Inferior parietal cortex (tissue), 1 donor: ENCODE data around the gene NOL7.

Source experiments
- DNase-seq: peaks from one replicate; pipeline ENCODE4 v3.0.0-alpha.2; 2016; ENCODE audit errors: extremely low spot score

Gene NOL7

DNA sequence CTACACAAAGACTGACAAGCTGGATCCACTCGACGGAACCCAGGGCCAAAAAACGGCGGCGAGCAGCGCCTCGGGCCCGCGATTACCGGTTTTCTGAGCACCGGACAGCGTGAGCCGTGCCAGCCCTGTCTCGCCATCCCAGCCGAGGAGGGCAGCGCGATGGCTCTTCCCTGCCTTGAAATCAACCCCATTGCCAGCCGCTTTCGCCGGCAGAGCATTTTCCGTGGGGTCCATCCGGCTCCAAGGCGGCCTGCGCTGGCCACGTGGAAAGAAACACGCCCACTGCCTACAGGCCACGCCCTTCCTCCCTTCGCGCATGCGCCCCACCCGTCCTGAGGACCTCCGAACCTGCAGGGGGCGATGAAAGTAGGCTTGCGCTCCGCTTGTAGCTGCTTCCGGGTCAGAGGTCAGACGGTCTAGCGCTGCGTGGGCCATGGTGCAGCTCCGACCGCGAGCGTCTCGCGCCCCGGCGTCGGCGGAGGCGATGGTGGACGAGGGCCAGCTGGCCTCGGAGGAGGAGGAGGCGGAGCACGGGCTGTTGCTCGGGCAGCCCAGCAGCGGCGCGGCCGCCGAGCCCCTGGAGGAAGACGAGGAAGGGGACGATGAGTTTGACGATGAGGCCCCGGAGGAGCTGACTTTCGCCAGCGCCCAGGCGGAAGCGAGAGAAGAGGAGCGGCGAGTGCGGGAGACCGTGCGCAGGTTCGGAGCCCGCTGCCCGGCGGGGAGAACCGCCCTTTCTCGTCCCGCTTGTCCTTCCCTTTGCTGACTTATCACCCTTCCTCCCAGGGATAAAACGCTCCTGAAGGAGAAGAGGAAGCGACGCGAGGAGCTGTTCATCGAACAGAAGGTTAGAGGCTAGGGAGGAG, at the start of gene NOL7:
TSS of gene NOL7 (plus strand) at position 410 of the 866 bp plus-strand sequence. CDS start at position 434, 24 bp downstream.
- peak; percentile 99 for DNase-seq

DNA sequence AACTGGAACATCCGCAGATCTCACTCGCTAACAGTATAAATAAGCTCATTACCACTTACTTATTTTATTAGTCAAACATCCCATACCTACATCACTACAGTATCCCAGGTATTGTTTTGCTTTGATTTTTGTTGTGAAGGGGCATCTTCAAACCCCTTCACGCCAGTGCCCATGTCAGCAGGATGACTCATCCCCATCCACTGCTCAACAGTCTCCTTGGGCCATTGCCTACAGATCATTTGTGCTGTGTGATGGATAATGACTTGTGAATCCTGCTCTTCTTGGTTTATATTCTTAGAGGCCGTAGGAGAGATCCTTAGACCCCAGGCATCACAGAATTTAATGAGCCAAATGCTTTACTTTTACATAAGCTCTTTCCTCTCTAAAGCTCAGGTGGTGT, 49.2 kb upstream of the NOL7 start:
- DNase-seq = no peak

DNA sequence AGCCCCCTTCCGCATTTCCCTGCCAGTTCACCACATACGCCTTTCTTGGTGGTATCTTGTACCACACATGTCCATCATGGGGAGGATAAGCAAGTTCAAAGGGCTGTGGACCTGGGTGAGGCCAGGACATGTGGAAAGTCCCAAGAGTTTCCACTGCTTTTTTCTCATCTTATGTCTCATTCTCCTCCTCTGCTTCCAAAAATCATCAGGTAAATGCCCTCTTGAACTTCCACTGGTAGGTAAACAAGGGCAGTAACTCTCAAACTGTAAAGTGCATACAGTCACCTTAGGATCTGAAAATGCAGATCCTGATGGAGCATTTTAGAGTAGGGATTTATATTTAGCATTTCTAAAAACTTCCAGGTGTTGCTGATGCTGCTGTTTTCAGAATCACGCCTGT, 48.6 kb upstream of the NOL7 start:
- no peak for DNase-seq

DNA sequence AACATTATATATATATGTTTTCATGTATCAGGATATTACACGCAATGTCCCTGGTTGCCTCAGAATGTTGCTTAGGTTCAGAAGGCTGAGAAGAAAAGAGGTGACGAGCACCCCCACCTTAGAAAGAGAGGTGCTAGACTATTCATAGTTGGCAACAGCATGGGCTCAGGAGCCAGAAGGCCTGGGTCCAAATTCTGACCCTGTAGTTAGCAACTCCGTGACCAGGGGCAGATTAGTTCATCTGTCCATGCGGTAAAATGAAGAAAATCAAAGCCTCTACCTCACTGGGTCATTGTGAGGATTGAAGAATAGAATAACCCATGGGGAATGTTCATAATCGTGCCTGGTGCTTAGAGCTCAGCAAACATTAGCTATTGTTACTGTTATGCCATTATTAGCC, 46.2 kb upstream of the NOL7 start:
- DNase-seq = no peak

DNA sequence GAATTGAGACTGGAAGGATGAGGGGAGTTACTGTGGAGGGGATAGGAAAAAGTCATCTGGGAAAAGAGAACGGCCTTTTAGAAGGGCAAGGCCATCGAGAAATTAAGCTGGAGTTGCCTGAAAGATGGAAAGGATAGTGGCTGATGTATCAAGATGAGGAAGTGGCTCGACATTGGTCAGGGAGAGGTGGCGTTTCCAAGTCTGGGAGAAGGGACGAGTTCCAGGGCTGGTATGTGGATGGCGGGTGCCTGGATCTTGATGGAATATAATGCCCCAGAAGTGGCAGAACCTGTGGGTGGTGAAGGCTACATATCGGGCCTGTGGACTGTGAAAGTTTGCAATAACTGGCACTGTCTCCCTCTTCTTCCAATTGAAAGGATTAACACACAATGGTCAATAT, 42.9 kb upstream of the NOL7 start:
- no peak for DNase-seq

DNA sequence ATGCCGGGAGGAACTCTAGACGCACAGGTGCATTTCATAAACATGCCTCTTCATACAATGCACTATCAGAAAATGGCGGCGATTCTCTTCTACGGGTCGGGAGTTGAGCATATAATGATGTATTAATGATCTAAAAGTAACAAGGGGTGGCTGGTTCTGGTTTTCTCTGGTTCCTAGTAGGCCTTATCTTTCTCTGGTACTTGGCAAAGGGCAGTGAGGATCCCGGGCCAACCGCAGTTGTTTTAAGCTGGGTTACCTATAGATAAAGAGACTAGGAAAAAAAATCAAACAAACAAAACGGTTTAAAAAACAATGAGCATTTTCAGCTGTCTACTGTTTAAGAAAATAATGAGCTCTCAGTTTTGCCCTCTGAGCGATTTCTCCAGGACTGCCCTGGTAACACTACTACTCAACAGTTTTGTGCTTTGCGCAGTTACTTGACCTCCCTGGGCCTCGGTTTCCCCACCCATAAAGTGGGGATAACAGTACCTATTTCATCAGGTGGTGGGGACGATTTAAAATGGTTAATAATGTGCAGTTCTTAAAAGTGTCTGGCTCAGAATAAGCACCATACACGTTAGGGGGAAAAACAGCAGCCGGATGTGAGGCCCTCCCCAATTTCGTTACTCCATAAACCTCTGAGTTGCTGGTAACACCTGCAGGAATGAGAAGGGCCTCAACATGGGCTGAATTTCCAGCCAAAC, 42.0 kb upstream of the NOL7 start:
- DNase-seq = no peak

DNA sequence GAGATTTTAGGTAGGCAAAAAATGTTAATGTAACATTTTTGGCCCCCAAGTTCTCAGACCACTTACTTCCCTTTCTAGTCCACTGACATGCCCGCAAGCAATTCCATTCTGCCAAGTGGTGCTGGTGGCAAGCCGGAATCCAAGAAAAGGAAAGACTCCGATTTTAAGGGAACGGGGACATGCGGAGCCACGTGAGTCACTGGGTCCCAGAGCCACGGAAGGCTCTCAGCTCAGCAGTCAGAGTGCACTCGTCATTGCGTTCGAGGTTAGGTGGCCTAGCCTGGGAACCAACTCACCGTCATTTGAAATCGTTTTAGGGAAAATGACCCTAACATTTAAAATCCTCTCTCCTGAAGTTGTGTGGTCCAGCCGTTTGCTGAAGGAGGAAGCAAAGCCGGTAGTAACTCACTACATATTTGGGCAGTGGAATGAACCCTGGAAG, 41.4 kb upstream of the NOL7 start:
- DNase-seq = peak; percentile 37

DNA sequence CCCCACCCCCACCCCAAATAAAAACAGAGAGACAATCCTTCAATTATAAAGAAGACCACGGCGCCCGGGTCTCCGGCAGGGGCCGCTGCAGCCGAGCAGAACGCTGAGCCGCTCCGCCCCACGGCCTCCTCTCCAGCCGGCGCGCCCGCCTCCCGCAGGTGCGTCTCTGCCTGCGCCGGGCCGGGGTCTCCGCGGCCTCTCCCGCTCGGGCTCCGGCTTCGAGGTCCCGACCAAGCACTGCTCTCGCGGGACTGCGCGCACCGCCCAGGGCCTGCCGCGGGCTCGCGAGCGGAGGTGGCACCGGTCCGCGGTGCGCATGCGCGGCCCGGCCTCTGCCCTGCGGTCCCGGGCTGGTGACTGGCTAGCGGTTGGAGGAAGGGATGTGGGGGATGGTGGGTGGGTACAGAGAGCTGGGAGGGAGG, 41.0 kb upstream of the NOL7 start:
- DNase-seq = peak; percentile 81

DNA sequence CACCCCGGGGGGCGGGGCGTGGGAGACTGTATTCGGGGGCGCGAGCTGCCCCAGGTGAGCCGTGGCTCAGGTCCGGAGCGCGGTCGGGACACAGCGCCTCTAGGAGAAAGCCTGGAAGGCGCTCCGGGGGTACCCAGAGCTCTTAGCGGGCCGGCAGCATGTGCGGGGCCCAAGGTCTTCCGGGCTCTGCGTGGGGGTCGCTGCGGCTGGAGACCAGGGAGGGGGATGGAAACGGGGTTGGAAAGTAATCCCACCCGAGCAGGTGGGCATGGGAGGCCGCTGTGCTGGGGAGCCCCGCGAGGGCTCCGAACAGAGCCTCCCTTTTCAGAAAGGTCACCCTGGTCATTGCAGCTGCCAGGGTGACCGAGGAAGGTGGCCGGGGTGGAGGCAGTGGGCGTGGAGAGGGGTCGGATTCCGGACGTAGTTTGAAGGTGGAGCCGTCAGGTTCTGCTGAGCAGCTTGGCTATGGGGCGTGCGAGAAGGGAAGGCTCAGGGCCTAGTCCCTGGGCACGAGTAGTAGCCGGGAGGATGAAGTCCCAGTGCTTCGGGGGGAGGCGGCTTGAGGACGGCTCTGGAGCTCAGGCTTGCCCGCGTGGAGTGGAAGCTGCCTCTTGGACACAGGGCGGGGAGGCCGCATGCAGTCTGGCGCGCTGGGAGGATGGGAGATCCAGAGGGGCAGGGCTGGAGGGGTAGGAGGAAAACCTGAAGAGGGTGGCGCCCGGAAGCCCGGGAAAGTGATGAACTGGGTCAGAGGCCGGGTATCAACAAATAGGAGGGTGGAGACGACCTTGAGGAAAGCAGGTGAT, 40.4 kb upstream of the NOL7 start, which contains the start of gene SIRT5:
TSS of gene SIRT5 (plus strand) at position 31 of the 806 bp plus-strand sequence. CDS start 9,510 bp downstream, outside the sequence.
- peak; percentile 76 for DNase-seq

DNA sequence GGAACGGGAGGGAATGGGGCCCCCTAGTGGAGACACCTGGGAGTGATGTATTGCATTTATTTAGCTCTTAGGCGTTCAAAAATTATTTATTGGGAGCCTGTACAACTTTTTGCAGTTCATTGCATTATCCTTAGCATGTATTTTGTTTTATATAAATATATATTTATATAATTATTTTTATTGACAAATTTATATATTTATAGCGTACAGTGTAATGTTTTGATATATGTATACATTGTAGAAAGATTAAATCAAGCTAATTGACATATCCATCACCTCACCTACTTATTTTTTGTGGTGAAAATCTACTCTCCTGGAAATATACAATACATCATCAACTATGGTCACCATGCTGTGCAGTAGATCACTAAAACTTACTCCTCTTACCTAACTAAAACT, 39.8 kb upstream of the NOL7 start:
- no peak for DNase-seq

DNA sequence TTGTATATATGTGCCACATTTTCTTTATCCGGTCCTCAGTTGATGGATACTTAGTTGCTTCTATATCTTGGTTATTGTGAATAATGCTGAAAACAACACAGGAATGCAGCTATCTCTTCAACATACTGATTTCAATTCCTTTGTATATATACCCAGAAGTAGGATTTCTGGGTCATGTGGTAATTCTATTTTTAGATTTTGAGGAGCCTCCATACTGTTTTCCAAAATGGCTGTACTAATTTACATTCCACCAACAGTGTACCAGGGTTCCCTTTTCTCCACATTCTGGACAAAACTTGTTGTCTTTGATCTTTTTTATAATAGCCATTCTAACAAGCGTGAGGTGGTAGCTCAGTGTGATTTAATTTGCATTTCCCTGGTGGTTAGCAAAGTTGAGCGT, 39.1 kb upstream of the NOL7 start:
- no peak for DNase-seq

DNA sequence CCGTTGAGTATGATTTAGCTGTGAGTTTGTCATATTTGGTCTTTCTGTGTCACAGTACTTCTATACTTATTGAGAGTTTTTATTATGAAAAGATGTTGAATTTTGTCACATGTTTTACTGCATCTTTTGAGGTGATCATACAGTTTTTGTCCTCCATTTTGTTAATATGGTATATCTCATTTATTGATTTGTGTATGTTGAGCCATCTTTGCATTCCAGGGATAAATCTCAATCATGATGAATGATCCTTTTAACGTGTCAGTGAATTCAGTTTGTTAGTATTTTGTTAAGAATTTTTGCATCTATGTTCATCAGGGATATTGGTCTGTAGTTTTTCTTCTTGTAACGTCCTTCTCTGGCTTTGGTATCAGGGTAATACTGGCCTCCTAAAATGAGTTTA, 37.2 kb upstream of the NOL7 start:
- no peak for DNase-seq

DNA sequence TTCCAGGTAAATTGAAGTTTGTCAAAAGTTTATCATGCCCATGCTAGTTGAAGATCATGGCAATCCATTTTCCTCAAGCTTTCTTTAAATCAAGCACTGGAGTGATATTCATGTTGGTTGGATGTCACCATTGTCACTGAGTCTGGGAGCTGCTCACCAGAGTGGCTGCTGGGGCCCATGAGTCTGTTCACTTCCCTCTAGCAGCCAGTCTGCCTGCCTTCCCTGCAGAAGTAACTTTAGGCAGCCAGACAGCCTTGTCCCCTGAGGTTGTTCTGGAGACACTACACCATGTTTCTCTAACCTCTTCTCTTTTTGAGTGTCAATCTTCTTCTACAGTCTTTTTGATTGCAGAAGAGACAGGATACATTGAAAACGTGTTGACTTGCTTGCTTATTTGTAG, 35.2 kb upstream of the NOL7 start:
- DNase-seq = no peak

DNA sequence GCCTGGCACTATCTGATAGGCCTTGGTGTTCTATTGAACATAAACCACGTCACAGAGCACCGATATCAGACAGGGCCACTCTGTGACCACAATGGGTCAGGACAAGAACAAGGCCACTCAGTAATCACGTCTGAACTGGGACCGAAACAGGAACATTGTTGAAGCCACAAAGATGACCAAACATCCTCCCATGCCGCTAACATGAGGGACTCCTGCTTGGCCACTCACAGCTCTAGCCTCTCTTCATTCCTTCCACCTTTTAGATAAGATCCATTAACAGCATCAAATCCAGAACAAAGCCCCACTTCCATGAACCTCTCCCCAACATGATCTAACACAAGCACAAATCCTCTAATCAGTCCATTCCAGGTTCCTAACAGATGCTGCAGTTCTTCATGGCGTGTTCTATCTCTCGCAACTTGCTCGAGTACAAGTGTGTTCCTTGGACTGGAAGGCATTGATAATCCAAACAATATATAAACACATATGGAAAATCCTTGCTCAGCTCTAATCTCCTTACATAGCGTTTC, 33.4 kb upstream of the NOL7 start:
- no peak for DNase-seq

DNA sequence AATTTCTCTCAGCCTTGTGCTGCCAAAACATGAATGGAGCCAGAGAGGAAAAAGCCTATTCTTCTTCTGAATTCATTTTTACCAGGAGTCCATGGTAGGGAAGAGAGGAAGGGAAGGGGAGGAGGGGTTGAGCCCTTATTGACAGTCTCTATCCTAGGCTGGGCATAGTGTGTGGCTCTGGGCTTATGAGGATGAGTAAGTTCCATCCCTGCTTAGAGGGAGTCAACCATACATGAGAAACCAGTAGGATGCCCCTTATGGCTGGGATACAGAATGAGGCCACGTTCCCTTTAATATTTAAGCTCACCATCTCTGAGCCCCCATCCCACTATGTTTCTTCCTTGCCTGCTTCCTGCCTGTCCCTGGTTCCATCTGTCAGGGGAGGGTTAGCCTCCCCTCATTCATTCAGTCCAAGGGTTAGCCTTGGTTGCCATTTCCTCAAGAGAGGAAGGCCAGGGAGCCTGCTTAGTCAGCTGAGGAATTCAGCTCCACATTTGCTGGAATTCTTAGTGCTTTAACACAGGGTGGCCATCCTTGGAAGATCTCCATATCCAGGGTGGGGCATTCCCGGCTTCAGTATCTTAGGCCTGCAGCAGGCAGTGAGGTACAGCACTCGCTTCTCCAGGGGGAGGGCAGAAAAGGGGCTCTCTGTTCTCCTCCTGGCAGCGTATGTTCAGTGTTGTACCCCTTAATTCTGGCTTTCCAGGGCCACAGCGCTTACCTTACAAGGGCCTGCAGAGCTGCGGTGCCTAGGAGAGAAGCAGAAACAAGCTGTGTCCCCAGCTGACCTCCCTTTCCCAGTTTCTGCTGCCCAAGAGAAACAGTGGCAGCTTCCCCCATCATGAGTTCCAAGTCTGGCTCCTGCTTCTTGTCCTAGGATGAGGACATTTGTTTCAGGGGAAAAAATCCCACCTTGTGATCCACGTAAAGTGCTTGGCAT, 28.3 kb upstream of the NOL7 start:
- no peak for DNase-seq

DNA sequence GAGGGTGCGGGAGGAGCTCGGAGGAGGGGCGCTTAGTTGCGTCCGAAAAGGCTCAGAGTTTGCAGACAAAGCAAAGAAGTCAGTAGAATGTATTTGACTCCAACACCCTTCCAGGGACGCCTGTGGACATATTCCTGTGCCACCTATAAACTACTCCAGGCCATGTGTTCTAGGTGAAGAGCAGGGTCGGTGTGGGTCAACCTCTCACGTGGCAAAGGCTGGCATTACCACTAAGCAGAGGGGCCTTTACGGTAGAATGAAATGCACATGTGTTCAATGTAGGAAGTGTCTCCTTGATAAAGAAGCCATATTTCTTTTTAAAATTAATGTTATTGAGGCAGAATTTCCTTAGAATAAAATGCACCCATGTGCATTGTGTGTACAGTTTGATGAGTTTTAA, 25.3 kb upstream of the NOL7 start:
- no peak for DNase-seq

DNA sequence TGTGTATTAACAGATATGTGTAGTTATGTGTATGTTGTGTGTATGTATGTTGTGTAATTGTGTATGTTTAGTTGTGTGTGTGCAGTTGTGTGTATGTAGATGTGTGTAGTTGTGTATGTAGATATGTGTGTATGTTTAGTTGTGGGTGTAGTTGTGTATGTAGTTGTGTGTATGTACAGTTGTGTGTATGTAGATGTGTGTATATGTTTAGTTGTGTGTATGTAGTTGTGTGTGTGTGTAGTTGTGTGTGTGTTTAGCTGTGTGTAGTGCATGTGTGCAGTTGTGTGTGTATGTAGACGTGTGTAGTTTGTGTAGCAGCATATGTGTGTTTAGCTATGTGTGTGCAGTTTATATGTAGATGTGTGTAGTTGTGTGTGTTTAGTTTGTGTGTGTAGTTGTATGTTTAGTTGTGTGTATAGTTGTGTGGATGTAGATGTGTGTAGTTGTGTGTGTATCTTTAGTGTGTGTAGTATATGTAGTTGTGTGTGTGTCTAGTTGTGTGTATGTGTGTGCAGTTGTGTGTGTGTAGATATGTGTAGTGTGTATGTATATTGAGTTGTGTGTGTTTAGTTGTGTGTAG, 24.5 kb upstream of the NOL7 start:
- no peak for DNase-seq

DNA sequence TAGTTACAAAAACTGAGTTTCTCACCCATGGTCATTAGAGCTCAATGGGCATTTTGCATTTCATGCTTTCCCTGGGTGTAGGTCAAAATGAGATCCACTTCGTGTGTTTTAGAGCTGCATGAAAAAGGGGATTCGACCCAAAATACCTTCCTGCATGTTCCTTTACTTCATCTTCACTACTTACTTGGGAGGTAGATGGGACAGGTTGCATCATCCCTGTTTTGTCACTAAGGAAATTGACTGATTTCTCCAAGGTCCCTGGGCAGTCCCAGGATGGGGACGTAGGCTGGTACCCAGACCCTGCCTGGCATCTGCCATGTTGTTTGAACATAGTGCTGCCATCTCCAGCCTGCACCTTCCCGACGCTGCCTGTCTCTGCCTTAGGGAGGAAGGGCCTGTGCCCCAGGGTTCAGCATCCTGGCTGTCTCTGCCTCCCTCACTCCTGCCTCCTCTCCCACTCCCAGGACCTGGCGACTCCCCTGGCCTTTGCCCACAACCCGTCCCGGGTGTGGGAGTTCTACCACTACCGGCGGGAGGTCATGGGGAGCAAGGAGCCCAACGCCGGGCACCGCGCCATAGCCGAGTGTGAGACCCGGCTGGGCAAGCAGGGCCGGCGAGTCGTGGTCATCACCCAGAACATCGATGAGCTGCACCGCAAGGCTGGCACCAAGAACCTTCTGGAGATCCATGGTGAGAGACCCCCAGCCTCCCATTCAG, 23.8 kb upstream of the NOL7 start:
- DNase-seq = no peak

DNA sequence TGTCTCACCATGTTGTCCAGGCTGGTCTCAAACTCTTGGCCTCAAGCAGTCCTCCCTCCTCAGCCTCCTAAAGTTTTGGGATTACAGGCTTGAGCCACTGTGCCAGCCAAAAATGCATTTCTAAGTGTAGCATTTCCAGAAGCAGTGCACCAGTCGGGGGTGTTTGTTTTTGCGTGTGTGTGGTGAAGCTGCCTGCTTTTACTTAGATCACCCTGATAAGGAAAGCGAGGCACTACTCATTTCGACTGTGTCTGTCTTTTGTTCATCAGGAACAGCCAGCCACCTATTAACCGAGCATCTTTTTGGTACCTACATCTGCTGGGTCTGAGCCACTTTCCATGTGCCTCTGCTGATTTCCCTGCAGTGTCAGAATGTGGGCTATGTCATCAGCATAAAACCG, 22.0 kb upstream of the NOL7 start:
- no peak for DNase-seq

DNA sequence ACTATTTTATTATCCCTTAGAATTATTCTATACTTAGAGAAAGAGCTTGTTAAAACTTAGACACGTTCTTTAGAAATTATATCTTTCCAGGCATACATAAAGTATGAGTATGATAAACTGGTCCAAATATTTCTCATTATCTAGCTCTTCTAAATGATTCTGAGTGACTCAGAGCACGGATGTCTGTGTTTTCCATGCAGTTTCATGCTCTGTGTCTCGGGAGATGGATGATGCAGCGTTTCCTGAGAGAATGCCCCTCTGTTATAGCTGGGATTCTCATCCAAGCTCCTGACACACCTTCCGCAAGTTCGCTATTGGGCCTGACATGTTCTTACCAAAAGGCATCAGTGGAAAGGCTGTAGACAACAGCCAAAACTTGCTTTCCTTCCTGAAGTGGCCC, 21.4 kb upstream of the NOL7 start:
- no peak for DNase-seq
